Measurements from ENCODE around the gene MYO10. TPM values are rescaled to one million over a fixed set of nuclear protein-coding genes. Genes with fewer than 3 reads are reported as not detected.

Gene MYO10
- total and polyA plus RNA-seq, 2 of the 8 experiments (the other 6 are each of a cell fraction or from before 2014, with no cell fraction given) = 21.5 to 107 TPM

DNA sequence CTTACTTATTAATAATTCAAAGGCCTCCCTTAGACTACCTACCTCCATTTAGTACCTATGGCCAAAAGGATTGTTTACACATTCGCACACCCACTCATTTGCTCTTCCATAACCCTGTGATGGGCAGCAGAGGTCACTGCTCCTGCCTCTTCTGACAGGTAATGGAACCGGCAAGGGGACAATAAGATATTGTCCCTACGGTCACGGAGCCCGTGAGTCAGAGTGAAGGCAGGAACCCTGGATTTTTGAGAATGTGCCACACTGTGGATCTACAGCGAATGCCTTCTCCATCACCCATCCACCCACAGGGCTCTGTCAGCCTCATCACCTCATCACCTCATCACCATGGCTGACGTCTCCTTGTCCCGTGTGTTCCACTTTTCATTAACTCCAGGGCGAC, 132.3 kb downstream of the MYO10 start (continued):
- no peak for TF ChIP-seq SIN3A (conservative IDR thresholded peaks at IDR 0.05 in 1 of 2, IDR thresholded peaks at IDR 0.05 in 1 of 2; ENCODE audit: low read depth in 1 of 2, low read length in 2 of 2)
- TF ChIP-seq SRF (IDR thresholded peaks at IDR 0.05; ENCODE audit: low read depth, low read length) = no peak
- TF ChIP-seq EGR1 (IDR thresholded peaks at IDR 0.05; ENCODE audit: borderline replicate concordance, low read depth, low read length) = no peak
